ENCODE measurements around the gene ZNF212.

DNA sequence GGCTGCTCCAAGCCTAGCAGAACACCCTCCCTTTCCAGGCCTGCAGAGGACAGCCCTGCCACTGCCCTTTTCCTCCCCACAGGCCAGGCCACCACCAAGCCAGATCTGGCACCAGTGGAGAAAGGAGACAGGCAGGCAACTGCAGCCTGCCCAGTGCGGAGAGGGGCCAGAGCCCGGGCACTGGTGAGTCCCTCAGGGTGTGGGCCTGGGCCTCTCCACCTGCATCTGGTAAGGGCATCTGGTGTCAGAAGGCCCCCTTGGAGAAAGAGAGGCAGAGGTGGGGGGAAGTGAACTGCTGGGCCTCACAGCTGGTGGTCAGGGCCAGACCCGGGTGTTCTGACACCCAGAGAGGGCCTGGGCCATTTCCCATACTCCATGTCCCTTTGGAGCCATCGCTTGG lies 50.4 kb downstream of the ZNF212 start:
- TF ChIP-seq EZH2phosphoT487 (IDR thresholded peaks at IDR 0.05; ENCODE audit: borderline replicate concordance, low read length): no peak
- TF ChIP-seq, protein P1, sequence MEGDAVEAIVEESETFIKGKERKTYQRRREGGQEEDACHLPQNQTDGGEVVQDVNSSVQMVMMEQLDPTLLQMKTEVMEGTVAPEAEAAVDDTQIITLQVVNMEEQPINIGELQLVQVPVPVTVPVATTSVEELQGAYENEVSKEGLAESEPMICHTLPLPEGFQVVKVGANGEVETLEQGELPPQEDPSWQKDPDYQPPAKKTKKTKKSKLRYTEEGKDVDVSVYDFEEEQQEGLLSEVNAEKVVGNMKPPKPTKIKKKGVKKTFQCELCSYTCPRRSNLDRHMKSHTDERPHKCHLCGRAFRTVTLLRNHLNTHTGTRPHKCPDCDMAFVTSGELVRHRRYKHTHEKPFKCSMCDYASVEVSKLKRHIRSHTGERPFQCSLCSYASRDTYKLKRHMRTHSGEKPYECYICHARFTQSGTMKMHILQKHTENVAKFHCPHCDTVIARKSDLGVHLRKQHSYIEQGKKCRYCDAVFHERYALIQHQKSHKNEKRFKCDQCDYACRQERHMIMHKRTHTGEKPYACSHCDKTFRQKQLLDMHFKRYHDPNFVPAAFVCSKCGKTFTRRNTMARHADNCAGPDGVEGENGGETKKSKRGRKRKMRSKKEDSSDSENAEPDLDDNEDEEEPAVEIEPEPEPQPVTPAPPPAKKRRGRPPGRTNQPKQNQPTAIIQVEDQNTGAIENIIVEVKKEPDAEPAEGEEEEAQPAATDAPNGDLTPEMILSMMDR (conservative IDR thresholded peaks at IDR 0.05; ENCODE audit: low read depth, low read length): no peak

Data from PC-3 (cell line).